AG10803 (cell line): ENCODE measurements around the gene CCDC40.

Experiments used
- DNase-seq: peaks from one replicate; pipeline ENCODE4 v3.0.0; 2010; ENCODE audit warnings: low read depth
- H3K4me3 ChIP-seq: 2 replicates; pipeline ENCODE4 v1.5.1; 2011; ENCODE audit warnings: mild to moderate bottlenecking, low read length, control low read depth
- CTCF ChIP-seq: conservative IDR thresholded peaks from 2 replicates; pipeline ENCODE4 v1.5.1; 2011; ENCODE audit warnings: mild to moderate bottlenecking, low read length, control low read depth, inconsistent platforms

CCDC40 gene

GRCh38 chr17:80095844-80096475 is 59.5 kb downstream of the CCDC40 start:
- H3K4me3 ChIP-seq, result no peak overlapping the region
- no peak for DNase-seq
- TF ChIP-seq CTCF, result no peak

GRCh38 chr17:80096561-80097021 is 60.1 kb downstream of the CCDC40 start:
- DNase-seq, result no peak
- no peak for TF ChIP-seq CTCF
- no peak overlapping the region for H3K4me3 ChIP-seq

- TF ChIP-seq CTCF, result no peak
- no peak for DNase-seq
- H3K4me3 ChIP-seq, result no peak overlapping the region
Observed at GRCh38 chr17:80097127-80097621, 60.7 kb downstream of the CCDC40 start.

- no peak for DNase-seq
- no peak overlapping the region for H3K4me3 ChIP-seq
- TF ChIP-seq CTCF, result no peak
Observed at GRCh38 chr17:80097844-80098691, 61.6 kb downstream of the CCDC40 start.

GRCh38 chr17:80099291-80100034 is 63.0 kb downstream of the CCDC40 start:
- no peak for DNase-seq
- no peak for TF ChIP-seq CTCF
- no peak overlapping the region for H3K4me3 ChIP-seq

GRCh38 chr17:80100035-80100323 is 63.5 kb downstream of the CCDC40 start:
- no peak for DNase-seq
- H3K4me3 ChIP-seq, result no peak overlapping the region
- TF ChIP-seq CTCF, result no peak
